SK-N-SH treated with all-trans-retinoic acid at 6 μM for 48 hours (cell line): ENCODE measurements around the gene PLET1.

ENCODE experiments used
- ATAC-seq: fragments of 200-7000 bp; cut with Tn5 transposase; 3 replicates; pipeline ENCODE4 v1.9.1; 2020; ENCODE audit warnings: mild to moderate bottlenecking, moderate library complexity
- ARNTL ChIP-seq: fragments of 450-650 bp; formaldehyde crosslinking; IDR thresholded peaks from 2 replicates; pipeline ENCODE4 v1.5.0; 2020; ENCODE audit warnings: low read depth, mild to moderate bottlenecking, moderate library complexity, borderline replicate concordance
- BACH2 ChIP-seq: fragments of 250-450 bp; sonication (Bioruptor Pico); IDR thresholded peaks from 2 replicates; pipeline ENCODE4 v1.9.0; 2021; ENCODE audit warnings: mild to moderate bottlenecking, borderline replicate concordance
- CREB5 ChIP-seq: fragments of 250-450 bp; sonication (Bioruptor Pico); IDR thresholded peaks from 2 replicates; pipeline ENCODE4 v1.5.1; 2020; ENCODE audit warnings: low read depth, mild to moderate bottlenecking, moderate library complexity
- CSDC2 ChIP-seq: fragments of 250-450 bp; sonication (Bioruptor Pico); IDR thresholded peaks from 2 replicates; pipeline ENCODE4 v1.5.0; 2020; ENCODE audit warnings: mild to moderate bottlenecking, moderate library complexity
- CSRNP3 ChIP-seq: fragments of 250-450 bp; sonication (Bioruptor Pico); IDR thresholded peaks from 2 replicates; pipeline ENCODE4 v1.5.1; 2021; ENCODE audit warnings: mild to moderate bottlenecking, moderate library complexity
- ESRRG ChIP-seq: fragments of 250-450 bp; sonication (Bioruptor Pico); IDR thresholded peaks from 2 replicates; pipeline ENCODE4 v1.6.1; 2021; ENCODE audit warnings: mild to moderate bottlenecking
- GLIS3 ChIP-seq: fragments of 250-450 bp; sonication (Bioruptor Pico); IDR thresholded peaks from 2 replicates; pipeline ENCODE4 v1.5.0; 2020; ENCODE audit warnings: mild to moderate bottlenecking, moderate library complexity
- ISL1 ChIP-seq: fragments of 250-450 bp; sonication (Bioruptor Pico); IDR thresholded peaks from 2 replicates; pipeline ENCODE4 v2.1.2; 2022; ENCODE audit warnings: mild to moderate bottlenecking, moderate library complexity
- PATZ1 ChIP-seq: fragments of 250-450 bp; sonication (Bioruptor Pico); IDR thresholded peaks from 2 replicates; pipeline ENCODE4 v1.8.0; 2020; ENCODE audit warnings: mild to moderate bottlenecking, moderate library complexity, borderline replicate concordance
- POU6F1 ChIP-seq: fragments of 250-450 bp; sonication (Bioruptor Pico); IDR thresholded peaks from 2 replicates; pipeline ENCODE4 v1.8.0; 2021; ENCODE audit warnings: low read depth, mild to moderate bottlenecking, moderate library complexity, borderline replicate concordance
- PPARA ChIP-seq: fragments of 250-450 bp; sonication (Bioruptor Pico); IDR thresholded peaks from 2 replicates; pipeline ENCODE4 v1.5.0; 2020; ENCODE audit warnings: mild to moderate bottlenecking, borderline replicate concordance
- SNAI2 ChIP-seq: fragments of 250-450 bp; sonication (Bioruptor Pico); IDR thresholded peaks from 2 replicates; pipeline ENCODE4 v1.5.0; 2020; ENCODE audit warnings: mild to moderate bottlenecking, moderate library complexity
- TCF4 ChIP-seq: fragments of 250-450 bp; sonication (Bioruptor Pico); IDR thresholded peaks from 2 replicates; pipeline ENCODE4 v1.8.0; 2021; ENCODE audit warnings: mild to moderate bottlenecking, moderate library complexity, borderline replicate concordance
- TSHZ2 ChIP-seq: fragments of 250-450 bp; sonication (Bioruptor Pico); IDR thresholded peaks from 2 replicates; pipeline ENCODE4 v1.5.0; 2020; ENCODE audit warnings: mild to moderate bottlenecking, moderate library complexity
- ZFP3 ChIP-seq: fragments of 250-450 bp; sonication (Bioruptor Pico); IDR thresholded peaks from 2 replicates; pipeline ENCODE4 v1.5.0; 2020; ENCODE audit warnings: mild to moderate bottlenecking, moderate library complexity
- ZFP30 ChIP-seq: fragments of 450-650 bp; formaldehyde crosslinking; IDR thresholded peaks from 2 replicates; pipeline ENCODE4 v1.5.0; 2022; ENCODE audit warnings: mild to moderate bottlenecking, moderate library complexity
- ZNF565 ChIP-seq: fragments of 450-650 bp; formaldehyde crosslinking; conservative IDR thresholded peaks from 2 replicates; pipeline ENCODE4 v1.5.0; 2020; ENCODE audit warnings: low read depth, mild to moderate bottlenecking, moderate library complexity
- ZNF70 ChIP-seq: fragments of 450-650 bp; formaldehyde crosslinking; IDR thresholded peaks from 2 replicates; pipeline ENCODE4 v1.5.0; 2020; ENCODE audit warnings: mild to moderate bottlenecking, moderate library complexity

PLET1 gene

GRCh38 chr11:112297248-112297866 is 36.7 kb upstream of the PLET1 start:
- no peak for ATAC-seq
- TF ChIP-seq CSDC2, result no peak
- no peak for TF ChIP-seq TSHZ2 (CRISPR knock-in tag)
- no peak for TF ChIP-seq POU6F1 (CRISPR knock-in tag)
- TF ChIP-seq CREB5 (CRISPR knock-in tag), result no peak
- no peak for TF ChIP-seq ISL1
- TF ChIP-seq, all 23 proteins: peak for 0

GRCh38 chr11:112296044-112296443 is 35.4 kb upstream of the PLET1 start:
- no peak for ATAC-seq
- TF ChIP-seq PATZ1 (no peak), TSHZ2 (CRISPR knock-in tag) (no peak), CSRNP3 (no peak), CREB5 (CRISPR knock-in tag) (no peak), BACH2 (CRISPR knock-in tag) (no peak), ZFP3 (CRISPR knock-in tag) (no peak), ZFP30 (CRISPR knock-in tag) (no peak)

- ATAC-seq, result no peak
- no peak for TF ChIP-seq ZFP30 (CRISPR knock-in tag)
- no peak for TF ChIP-seq CSDC2
- TF ChIP-seq GLIS3, result no peak
- no peak for TF ChIP-seq BACH2 (CRISPR knock-in tag)
- no peak for TF ChIP-seq POU6F1 (CRISPR knock-in tag)
- no peak for TF ChIP-seq ARNTL (CRISPR knock-in tag)
- no peak for TF ChIP-seq ZNF70
- no peak for TF ChIP-seq ZFP3 (CRISPR knock-in tag)
- no peak for TF ChIP-seq TCF4 (CRISPR knock-in tag)
- TF ChIP-seq ESRRG (CRISPR knock-in tag), result no peak
- no peak for TF ChIP-seq SNAI2 (CRISPR knock-in tag)
- TF ChIP-seq PPARA (CRISPR knock-in tag), result no peak
- no peak for TF ChIP-seq CREB5 (CRISPR knock-in tag)
- TF ChIP-seq ZNF565 (CRISPR knock-in tag), result no peak
Observed at GRCh38 chr11:112294688-112295340, 34.2 kb upstream of the PLET1 start.
